ENCODE results near the gene KISS1.

Gene KISS1

GRCh38 chr1:204181116-204181515, 15.2 kb downstream of the KISS1 start:
- no peak overlapping the region for H3K9ac ChIP-seq (ENCODE audit: low read depth, low read length)
- H3K4me1 ChIP-seq (ENCODE audit: control insufficient read depth, insufficient read depth, low read length) = no peaks in the 10 kb centered on the region
- H3K36me3 ChIP-seq (ENCODE audit: control insufficient read depth, insufficient read depth, low read length) = no peaks in the 10 kb centered on the region
- H3K27me3 ChIP-seq (ENCODE audit: control insufficient read depth, insufficient read depth, low read length) = peaks cover 3% of the 10 kb centered on the region
- no peaks in the 10 kb centered on the region for H3K9me3 ChIP-seq (ENCODE audit: control insufficient read depth, insufficient read depth, low read length)
- no peak overlapping the region for H3K4me3 ChIP-seq (ENCODE audit: low read depth, low read length)

DNA sequence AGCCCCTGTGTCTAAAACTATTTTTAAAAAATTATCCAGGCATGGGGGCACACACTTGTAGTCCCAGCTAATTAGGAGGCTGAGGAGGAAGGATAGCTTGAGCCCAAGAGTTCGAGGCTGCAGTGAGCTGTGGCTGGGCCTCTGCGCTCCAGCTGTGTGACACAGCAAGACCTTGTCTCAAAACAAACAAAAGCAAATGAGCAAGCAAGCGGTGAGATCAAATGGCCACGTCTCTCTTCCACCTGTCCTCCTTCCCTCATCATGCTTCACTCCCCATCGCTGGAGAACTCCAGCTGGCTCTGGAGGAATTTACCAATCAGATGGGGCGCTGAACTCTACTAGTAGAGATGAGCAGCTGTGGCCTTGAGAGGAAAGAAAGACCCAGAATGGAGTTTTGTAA, 16.2 kb downstream of the KISS1 start:
- H3K4me3 ChIP-seq (ENCODE audit: low read depth, low read length) = no peak overlapping the region
- H3K9ac ChIP-seq (ENCODE audit: low read depth, low read length) = no peak overlapping the region
- peaks cover 3% of the 10 kb centered on the region for H3K27me3 ChIP-seq (ENCODE audit: control insufficient read depth, insufficient read depth, low read length)
- H3K9me3 ChIP-seq (ENCODE audit: control insufficient read depth, insufficient read depth, low read length) = no peaks in the 10 kb centered on the region
- H3K36me3 ChIP-seq (ENCODE audit: control insufficient read depth, insufficient read depth, low read length) = no peaks in the 10 kb centered on the region
- H3K4me1 ChIP-seq (ENCODE audit: control insufficient read depth, insufficient read depth, low read length) = no peaks in the 10 kb centered on the region

GRCh38 chr1:204178487-204179281, 17.6 kb downstream of the KISS1 start:
- Histone ChIP-seq H3K4me3 (ENCODE audit: low read depth, low read length) (no peak overlapping the region), H3K9ac (ENCODE audit: low read depth, low read length) (no peak overlapping the region), H3K36me3 (ENCODE audit: control insufficient read depth, insufficient read depth, low read length) (no peaks in the 10 kb centered on the region), H3K27me3 (ENCODE audit: control insufficient read depth, insufficient read depth, low read length) (peaks cover 3% of the 10 kb centered on the region), H3K4me1 (ENCODE audit: control insufficient read depth, insufficient read depth, low read length) (no peaks in the 10 kb centered on the region), H3K9me3 (ENCODE audit: control insufficient read depth, insufficient read depth, low read length) (no peaks in the 10 kb centered on the region)

DNA sequence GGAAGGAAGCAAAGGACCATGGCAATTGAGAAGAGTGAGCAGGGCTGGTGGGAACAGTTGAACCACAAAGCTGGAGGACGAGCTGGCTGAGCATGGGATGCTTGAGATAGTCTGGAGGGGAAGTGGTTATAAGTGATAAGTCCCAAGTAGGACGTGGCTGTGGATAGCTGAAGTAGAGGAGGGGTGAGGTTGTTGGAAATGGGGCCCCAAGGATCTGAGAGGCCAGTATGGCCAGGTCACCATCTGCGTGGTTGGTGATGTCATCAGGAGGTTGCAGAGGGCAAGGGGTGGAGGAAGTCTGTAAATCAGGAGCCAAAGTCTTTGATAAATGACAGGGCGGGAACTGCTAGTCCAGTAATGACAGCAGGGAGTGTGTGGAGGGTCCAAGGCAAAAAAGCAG, 19.2 kb downstream of the KISS1 start:
- H3K4me1 ChIP-seq (ENCODE audit: control insufficient read depth, insufficient read depth, low read length) = no peaks in the 10 kb centered on the region
- no peaks in the 10 kb centered on the region for H3K9me3 ChIP-seq (ENCODE audit: control insufficient read depth, insufficient read depth, low read length)
- no peak overlapping the region for H3K9ac ChIP-seq (ENCODE audit: low read depth, low read length)
- no peak overlapping the region for H3K4me3 ChIP-seq (ENCODE audit: low read depth, low read length)
- no peaks in the 10 kb centered on the region for H3K36me3 ChIP-seq (ENCODE audit: control insufficient read depth, insufficient read depth, low read length)
- H3K27me3 ChIP-seq (ENCODE audit: control insufficient read depth, insufficient read depth, low read length) = peaks cover 3% of the 10 kb centered on the region

GRCh38 chr1:204176049-204176448, 20.2 kb downstream of the KISS1 start:
- Histone ChIP-seq H3K4me3 (ENCODE audit: low read depth, low read length) (no peak overlapping the region), H3K4me1 (ENCODE audit: control insufficient read depth, insufficient read depth, low read length) (no peaks in the 10 kb centered on the region), H3K9ac (ENCODE audit: low read depth, low read length) (no peak overlapping the region), H3K27me3 (ENCODE audit: control insufficient read depth, insufficient read depth, low read length) (peaks cover 3% of the 10 kb centered on the region), H3K9me3 (ENCODE audit: control insufficient read depth, insufficient read depth, low read length) (no peaks in the 10 kb centered on the region), H3K36me3 (ENCODE audit: control insufficient read depth, insufficient read depth, low read length) (no peaks in the 10 kb centered on the region)

DNA sequence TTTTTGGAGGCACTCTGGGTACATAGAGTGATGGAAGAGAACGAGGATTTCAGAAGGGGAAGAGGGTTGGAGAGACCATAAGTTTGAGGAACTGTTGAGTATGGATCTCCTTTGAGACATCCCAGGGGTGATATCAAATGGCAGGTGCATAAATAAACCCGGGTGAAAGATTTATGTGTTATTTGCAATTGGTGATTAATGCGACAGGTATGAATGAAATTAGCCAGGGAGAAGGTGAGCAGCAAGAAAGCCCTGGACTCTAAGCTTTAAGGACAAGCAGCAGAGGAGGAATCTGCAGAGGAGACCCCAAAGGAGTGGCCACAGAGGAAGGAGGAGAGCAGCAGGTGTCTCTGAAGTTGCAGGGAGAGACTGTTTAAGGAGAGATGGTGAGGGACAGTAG, 21.3 kb downstream of the KISS1 start:
- H3K36me3 ChIP-seq (ENCODE audit: control insufficient read depth, insufficient read depth, low read length) = no peaks in the 10 kb centered on the region
- peaks cover 3% of the 10 kb centered on the region for H3K27me3 ChIP-seq (ENCODE audit: control insufficient read depth, insufficient read depth, low read length)
- H3K9me3 ChIP-seq (ENCODE audit: control insufficient read depth, insufficient read depth, low read length) = peaks cover 7% of the 10 kb centered on the region
- no peak overlapping the region for H3K9ac ChIP-seq (ENCODE audit: low read depth, low read length)
- H3K4me1 ChIP-seq (ENCODE audit: control insufficient read depth, insufficient read depth, low read length) = no peaks in the 10 kb centered on the region
- H3K4me3 ChIP-seq (ENCODE audit: low read depth, low read length) = no peak overlapping the region

GRCh38 chr1:204172404-204173029, 23.8 kb downstream of the KISS1 start:
- Histone ChIP-seq H3K36me3 (ENCODE audit: control insufficient read depth, insufficient read depth, low read length) (no peaks in the 10 kb centered on the region), H3K9me3 (ENCODE audit: control insufficient read depth, insufficient read depth, low read length) (peaks cover 21% of the 10 kb centered on the region), H3K27me3 (ENCODE audit: control insufficient read depth, insufficient read depth, low read length) (peaks cover 2% of the 10 kb centered on the region), H3K4me1 (ENCODE audit: control insufficient read depth, insufficient read depth, low read length) (no peaks in the 10 kb centered on the region), H3K4me3 (ENCODE audit: low read depth, low read length) (no peak overlapping the region), H3K9ac (ENCODE audit: low read depth, low read length) (no peak overlapping the region)

- peaks cover 21% of the 10 kb centered on the region for H3K9me3 ChIP-seq (ENCODE audit: control insufficient read depth, insufficient read depth, low read length)
- no peak overlapping the region for H3K4me3 ChIP-seq (ENCODE audit: low read depth, low read length)
- H3K27me3 ChIP-seq (ENCODE audit: control insufficient read depth, insufficient read depth, low read length) = no peaks in the 10 kb centered on the region
- no peaks in the 10 kb centered on the region for H3K4me1 ChIP-seq (ENCODE audit: control insufficient read depth, insufficient read depth, low read length)
- no peaks in the 10 kb centered on the region for H3K36me3 ChIP-seq (ENCODE audit: control insufficient read depth, insufficient read depth, low read length)
- H3K9ac ChIP-seq (ENCODE audit: low read depth, low read length) = no peak overlapping the region
Observed at GRCh38 chr1:204171751-204172178, 24.5 kb downstream of the KISS1 start.

- H3K9me3 ChIP-seq (ENCODE audit: control insufficient read depth, insufficient read depth, low read length) = peaks cover 21% of the 10 kb centered on the region
- H3K9ac ChIP-seq (ENCODE audit: low read depth, low read length) = no peak overlapping the region
- no peaks in the 10 kb centered on the region for H3K4me1 ChIP-seq (ENCODE audit: control insufficient read depth, insufficient read depth, low read length)
- no peak overlapping the region for H3K4me3 ChIP-seq (ENCODE audit: low read depth, low read length)
- H3K36me3 ChIP-seq (ENCODE audit: control insufficient read depth, insufficient read depth, low read length) = no peaks in the 10 kb centered on the region
- H3K27me3 ChIP-seq (ENCODE audit: control insufficient read depth, insufficient read depth, low read length) = no peaks in the 10 kb centered on the region
Observed at GRCh38 chr1:204170494-204171155, 25.7 kb downstream of the KISS1 start.

DNA sequence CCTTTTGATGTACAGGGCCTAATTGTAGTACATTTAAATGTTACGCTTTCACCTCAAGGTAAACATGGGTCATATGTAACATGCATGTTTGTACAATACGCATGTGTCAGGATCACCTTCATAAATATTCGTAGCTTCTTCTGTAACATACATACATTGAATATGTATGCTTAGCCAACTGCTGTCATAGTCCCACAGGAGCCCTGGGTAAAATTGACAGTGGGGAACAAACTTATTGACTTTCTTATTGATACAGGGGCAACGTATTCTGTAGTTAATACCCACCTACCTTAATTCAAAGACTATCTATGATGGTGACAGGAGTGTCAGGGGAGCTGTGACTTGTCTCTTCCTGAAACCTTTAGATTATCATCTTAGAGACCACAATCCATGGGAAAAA, 26.4 kb downstream of the KISS1 start:
- H3K4me3 ChIP-seq (ENCODE audit: low read depth, low read length) = no peak overlapping the region
- no peaks in the 10 kb centered on the region for H3K27me3 ChIP-seq (ENCODE audit: control insufficient read depth, insufficient read depth, low read length)
- no peaks in the 10 kb centered on the region for H3K36me3 ChIP-seq (ENCODE audit: control insufficient read depth, insufficient read depth, low read length)
- H3K4me1 ChIP-seq (ENCODE audit: control insufficient read depth, insufficient read depth, low read length) = no peaks in the 10 kb centered on the region
- peaks cover 21% of the 10 kb centered on the region for H3K9me3 ChIP-seq (ENCODE audit: control insufficient read depth, insufficient read depth, low read length)
- no peak overlapping the region for H3K9ac ChIP-seq (ENCODE audit: low read depth, low read length)

DNA sequence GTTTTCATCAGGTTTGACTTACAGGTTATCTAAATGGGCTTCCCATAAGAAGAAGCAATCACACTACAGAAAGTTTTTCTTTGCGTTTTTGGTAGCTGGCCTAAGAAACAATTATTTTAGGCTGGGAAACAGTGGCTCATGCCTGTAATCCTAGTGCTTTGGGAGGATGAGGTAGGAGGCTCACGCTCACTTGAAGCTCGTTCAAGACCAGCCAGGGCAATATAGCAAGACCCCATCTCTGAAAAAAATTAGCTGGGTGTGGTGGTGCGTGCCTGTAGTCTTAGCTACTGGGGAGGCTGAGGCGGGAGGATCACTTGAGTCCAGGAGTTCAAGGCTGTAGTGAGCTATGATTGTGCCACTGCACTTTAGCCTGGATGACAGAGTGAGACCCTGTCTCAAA, 28.6 kb downstream of the KISS1 start:
- no peak overlapping the region for H3K4me3 ChIP-seq (ENCODE audit: low read depth, low read length)
- H3K27me3 ChIP-seq (ENCODE audit: control insufficient read depth, insufficient read depth, low read length) = no peaks in the 10 kb centered on the region
- no peak overlapping the region for H3K9ac ChIP-seq (ENCODE audit: low read depth, low read length)
- H3K9me3 ChIP-seq (ENCODE audit: control insufficient read depth, insufficient read depth, low read length) = peaks cover 21% of the 10 kb centered on the region
- H3K4me1 ChIP-seq (ENCODE audit: control insufficient read depth, insufficient read depth, low read length) = no peaks in the 10 kb centered on the region
- H3K36me3 ChIP-seq (ENCODE audit: control insufficient read depth, insufficient read depth, low read length) = no peaks in the 10 kb centered on the region

DNA sequence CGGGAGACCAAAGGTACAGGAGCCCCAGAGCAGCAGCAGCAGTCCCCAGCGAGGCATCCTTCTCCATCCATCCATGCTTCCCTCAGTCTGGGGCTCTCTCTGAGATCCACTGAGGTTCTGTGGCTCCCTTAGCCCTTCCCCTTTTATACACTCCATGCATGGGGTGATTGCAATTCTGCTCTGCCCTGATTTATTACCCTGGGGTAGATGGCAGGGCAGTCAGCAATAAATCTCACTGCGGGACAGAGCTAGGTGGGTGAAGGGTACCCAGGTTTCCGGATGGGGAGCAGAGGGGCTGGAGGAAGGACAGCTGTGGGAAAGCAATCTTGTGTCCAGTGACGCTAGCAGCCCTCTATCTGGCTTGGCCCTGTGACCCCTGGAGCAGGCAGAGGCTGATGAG, 30.1 kb downstream of the KISS1 start, which contains the start of gene REN:
REN (minus strand) TSS at position 119 of the 400 bp plus-strand sequence; CDS start at position 75, 44 bp downstream.
- H3K4me1 ChIP-seq (ENCODE audit: control insufficient read depth, insufficient read depth, low read length) = no peaks in the 10 kb centered on the region
- peaks cover 21% of the 10 kb centered on the region for H3K9me3 ChIP-seq (ENCODE audit: control insufficient read depth, insufficient read depth, low read length)
- no peaks in the 10 kb centered on the region for H3K27me3 ChIP-seq (ENCODE audit: control insufficient read depth, insufficient read depth, low read length)
- H3K4me3 ChIP-seq (ENCODE audit: low read depth, low read length) = no peak within 1 kb of the TSS
- H3K9ac ChIP-seq (ENCODE audit: low read depth, low read length) = no peak within 1 kb of the TSS
- no peaks in the 10 kb centered on the region for H3K36me3 ChIP-seq (ENCODE audit: control insufficient read depth, insufficient read depth, low read length)
